Stimulated activated CD8-positive, alpha-beta memory T cell treated with anti-CD3 and anti-CD28 coated beads, Interleukin-4, amount 100 ng/mL, for 24 hours (primary cell): ENCODE data around the gene NENF.
"Not testable (repeated sequence)": the region's sequence is repeated elsewhere in the genome, so short reads cannot be mapped to it uniquely, and the experiment has no call there.

Experiments
- DNase-seq: peaks from one replicate; pipeline ENCODE4 v3.0.0-alpha.2; 2020; ENCODE audit warnings: low read depth

The NENF gene

DNA sequence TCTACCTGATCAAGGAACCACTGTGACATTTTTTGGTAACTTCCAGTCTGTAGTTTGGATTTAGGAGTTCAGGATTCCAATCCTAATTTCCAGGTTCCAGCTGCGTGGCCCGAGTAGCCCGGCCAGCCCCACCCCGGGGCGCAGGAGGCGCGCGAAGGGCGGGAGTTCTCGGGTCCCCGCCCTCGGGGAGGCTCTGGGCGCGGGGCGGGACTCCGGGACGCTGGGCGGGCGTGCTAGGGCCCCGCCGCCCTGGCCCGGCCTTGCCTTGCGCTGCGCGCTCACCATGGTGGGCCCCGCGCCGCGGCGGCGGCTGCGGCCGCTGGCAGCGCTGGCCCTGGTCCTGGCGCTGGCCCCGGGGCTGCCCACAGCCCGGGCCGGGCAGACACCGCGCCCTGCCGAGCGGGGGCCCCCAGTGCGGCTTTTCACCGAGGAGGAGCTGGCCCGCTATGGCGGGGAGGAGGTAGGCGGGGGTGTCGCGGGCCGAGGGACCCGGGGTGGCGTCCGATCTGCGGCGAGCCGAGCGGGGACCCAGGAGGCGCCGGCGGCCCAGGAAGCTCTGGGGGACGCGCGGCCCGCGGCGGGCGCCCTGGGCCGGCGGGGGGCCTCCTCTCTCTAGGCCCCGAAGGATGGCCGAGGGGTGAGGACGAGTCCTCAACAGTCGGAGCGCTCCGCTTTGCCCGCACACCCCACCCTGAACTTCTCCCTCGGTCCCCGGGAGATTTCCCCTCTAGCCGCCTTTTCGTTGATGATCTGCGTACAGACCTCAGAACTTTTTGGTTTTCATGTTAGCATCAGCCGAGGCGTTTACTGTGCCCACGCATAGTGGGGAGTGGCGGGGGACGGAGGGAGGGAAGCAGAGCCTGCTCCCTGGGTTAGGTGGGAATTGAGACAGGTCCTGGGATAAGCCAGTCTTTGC, at the start of gene NENF:
NENF (plus strand) TSS at position 260 of the 916 bp plus-strand sequence; CDS start at position 284, 24 bp downstream.
- peak; percentile 70 for DNase-seq

GRCh38 chr1:212386029-212386428, 46.7 kb upstream of the NENF start:
- DNase-seq, result no peak

- no peak for DNase-seq
Observed at GRCh38 chr1:212388985-212389716, 43.6 kb upstream of the NENF start.

- not testable (repeated sequence) for DNase-seq
Observed at GRCh38 chr1:212395678-212396437, 36.9 kb upstream of the NENF start.

DNA sequence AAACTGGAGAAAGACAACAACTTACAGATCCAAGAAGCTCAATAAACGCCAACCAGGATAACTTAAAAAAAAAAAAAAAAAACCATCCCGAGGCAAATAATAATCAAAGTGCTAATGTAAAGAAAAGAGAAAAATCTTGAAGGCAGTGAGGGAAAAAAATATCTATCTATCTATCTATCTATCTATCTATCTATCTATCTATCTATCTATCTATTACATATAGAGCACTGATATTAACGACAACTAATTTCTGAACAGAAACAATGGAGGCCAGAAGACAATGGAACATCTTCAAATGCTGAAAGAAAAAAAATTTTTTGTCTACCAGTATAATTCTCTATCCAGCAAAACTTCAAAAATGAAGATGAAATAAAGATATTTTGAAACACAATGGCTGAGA, 36.1 kb upstream of the NENF start:
- DNase-seq, result no peak

- DNase-seq, result no peak
Observed at GRCh38 chr1:212397171-212397570, 35.5 kb upstream of the NENF start.

- DNase-seq, result no peak
Observed at GRCh38 chr1:212401042-212401441, 31.7 kb upstream of the NENF start.

DNA sequence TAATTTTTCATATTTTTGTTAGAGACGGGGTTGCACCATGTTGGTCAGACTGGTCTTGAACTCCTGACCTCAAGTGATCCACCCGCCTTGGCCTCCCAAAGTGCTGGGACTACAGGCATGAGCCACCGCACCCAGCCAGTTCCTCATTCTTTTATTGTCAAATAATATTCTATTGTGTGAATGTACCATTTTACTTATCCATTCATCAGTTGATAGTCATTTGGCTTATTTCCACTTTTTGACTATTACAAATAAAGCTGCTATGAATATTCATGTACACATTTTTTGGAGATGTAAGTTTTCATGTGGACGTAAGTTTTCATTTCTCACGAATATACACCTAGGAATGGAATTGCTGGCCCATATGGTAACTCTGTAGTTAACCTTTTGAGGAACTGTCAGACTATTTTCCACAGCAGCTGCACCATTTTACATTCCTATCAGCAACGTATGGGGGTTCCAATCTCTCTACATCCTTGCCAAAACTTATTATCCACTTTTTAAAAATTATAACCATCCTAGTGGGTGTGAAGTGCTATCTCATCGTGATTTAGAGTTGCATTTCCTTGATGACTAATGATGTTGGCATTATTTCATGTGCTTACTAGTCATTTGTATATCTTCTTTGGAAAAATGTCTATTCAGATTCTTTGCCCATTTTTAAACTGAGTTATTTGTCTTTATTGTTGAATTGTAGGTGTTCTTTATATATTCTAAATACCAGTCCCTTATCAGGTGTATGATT, 30.7 kb upstream of the NENF start:
- no peak for DNase-seq

- no peak for DNase-seq
Observed at GRCh38 chr1:212402666-212403321, 29.9 kb upstream of the NENF start.

GRCh38 chr1:212410231-212410820, 22.4 kb upstream of the NENF start:
- DNase-seq, result no peak

DNA sequence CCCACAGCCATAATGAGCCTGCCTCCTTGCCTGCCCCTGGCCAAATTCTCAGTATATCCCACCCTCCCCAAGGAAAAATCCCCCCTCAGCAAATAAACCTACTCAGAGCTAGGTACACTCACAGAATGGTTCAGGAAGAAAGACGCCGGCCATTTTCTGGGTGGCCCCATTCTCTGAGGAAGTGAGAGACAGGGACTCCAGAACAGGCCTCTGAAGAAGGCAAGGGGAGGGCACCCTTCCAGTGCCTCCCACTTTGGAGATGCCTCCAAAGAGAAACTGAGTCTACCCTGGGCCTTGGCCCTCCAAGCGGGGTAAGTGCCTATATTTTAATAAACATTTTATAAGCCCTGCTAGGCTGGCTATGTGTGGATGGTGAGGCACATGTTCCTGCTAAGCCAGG, 20.3 kb upstream of the NENF start:
- no peak for DNase-seq

GRCh38 chr1:212413902-212414327, 18.8 kb upstream of the NENF start:
- DNase-seq, result no peak

DNA sequence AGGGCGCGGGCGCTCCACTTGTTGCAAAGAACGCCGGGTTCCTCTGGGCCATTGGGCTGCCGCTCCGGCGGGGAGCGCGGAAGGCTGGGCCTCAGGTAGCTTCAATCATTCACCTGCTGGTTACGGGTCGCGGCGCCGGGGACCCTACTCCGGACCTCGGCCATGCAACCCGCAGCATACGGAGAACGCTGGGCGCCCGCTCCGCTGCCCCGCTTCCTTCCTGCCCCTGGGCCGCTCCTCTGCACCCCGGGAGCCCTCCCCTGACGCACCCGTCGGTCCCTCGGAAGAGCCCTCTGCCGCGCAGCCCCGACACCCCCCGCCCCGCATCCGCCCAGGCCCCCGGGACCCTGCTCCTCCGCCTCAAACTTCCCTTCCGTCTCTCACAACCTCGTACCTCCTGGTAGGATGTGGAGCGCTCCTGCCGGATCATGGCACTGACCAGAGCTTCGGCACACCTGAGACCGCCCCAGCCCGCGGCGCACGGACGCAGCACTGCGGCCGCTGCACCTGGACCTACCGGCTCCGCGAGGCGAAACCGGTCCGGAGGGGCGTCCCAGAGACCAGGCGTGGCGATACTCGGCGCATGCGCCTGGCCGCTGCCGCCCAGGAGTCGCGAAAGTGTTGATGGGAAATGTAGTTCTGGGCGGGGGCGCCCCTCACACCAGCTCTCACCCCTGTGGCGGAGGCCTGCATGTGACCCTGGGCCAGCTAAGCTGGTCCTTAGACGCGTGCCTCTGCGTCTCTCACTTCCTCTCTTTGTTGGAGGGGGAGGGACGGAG, 18.2 kb upstream of the NENF start, which contains the start of gene PACC1:
PACC1 (minus strand) TSS at position 559 of the 779 bp plus-strand sequence; CDS start at position 430, 129 bp downstream.
- DNase-seq, result peak; percentile 81

- DNase-seq, result no peak
Observed at GRCh38 chr1:212415107-212415841, 17.4 kb upstream of the NENF start.

DNA sequence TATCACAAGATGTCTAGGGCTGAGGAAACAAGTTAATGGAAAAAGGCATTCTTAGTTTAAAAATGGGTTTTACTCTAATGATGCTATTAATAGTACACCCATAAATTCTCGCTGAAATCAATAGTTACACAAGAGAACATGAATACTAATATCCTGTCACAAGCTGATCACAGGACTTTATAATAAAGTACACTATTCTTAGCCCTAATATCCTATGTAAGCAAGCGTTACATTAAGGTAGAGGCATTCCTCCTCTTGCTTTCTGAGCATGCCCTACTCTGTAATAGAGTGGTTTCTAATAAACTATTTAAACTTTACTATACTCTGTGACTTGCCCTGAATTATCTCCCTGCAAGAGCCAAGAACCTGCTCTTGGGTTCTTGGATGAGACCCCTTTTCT, 11.6 kb upstream of the NENF start:
- DNase-seq, result no peak

- no peak for DNase-seq
Observed at GRCh38 chr1:212423879-212424278, 8.8 kb upstream of the NENF start.

GRCh38 chr1:212428496-212428895, 4.2 kb upstream of the NENF start:
- DNase-seq, result no peak

- DNase-seq, result no peak
Observed at GRCh38 chr1:212430416-212430815, 2.3 kb upstream of the NENF start.

- DNase-seq, result no peak
Observed at GRCh38 chr1:212430955-212431394, 1.7 kb upstream of the NENF start.
